ENCODE data around the gene BTNL3.

The BTNL3 gene

GRCh38 chr5:181043285-181044092 is 54.8 kb downstream of the BTNL3 start:
- no peak overlapping the region for H3K23ac ChIP-seq (ENCODE audit: low read depth, low read length, poor library complexity)
- no peaks in the 10 kb centered on the region for H3K4me1 ChIP-seq (ENCODE audit: control insufficient read depth in 2 of 2, insufficient read depth in 1 of 2, low read depth in 1 of 2, low read length in 2 of 2)
- no peak overlapping the region for H4K8ac ChIP-seq (ENCODE audit: low read depth, low read length)
- H3K14ac ChIP-seq (ENCODE audit: low read length), result no peak overlapping the region
- H3K27ac ChIP-seq (replicated peaks; ENCODE audit: low read length), result no peak overlapping the region
- H2BK120ac ChIP-seq (ENCODE audit: low read depth, low read length), result no peak overlapping the region
- no peak for DNase-seq (ENCODE audit: low spot score)
- no peak overlapping the region for H3K18ac ChIP-seq (ENCODE audit: low read length)
- no peak overlapping the region for H4K91ac ChIP-seq (ENCODE audit: low read depth, low read length, poor library complexity)
- no peaks in the 10 kb centered on the region for H3K9me3 ChIP-seq (replicated peaks in 1 of 2; ENCODE audit: control insufficient read depth in 2 of 2, insufficient read depth in 1 of 2, low read depth in 1 of 2, low read length in 2 of 2)
- H2AK5ac ChIP-seq (ENCODE audit: low read depth, low read length), result no peak overlapping the region
- H3K79me1 ChIP-seq (ENCODE audit: low read depth, low read length), result no peaks in the 10 kb centered on the region
- H2BK5ac ChIP-seq (ENCODE audit: low read length), result no peak overlapping the region
- H3K4me3 ChIP-seq (ENCODE audit: low read length in 2 of 2), result peak overlapping the region in 1 of 2 donors; percentile 51
- no peak overlapping the region for H3K4me2 ChIP-seq (ENCODE audit: insufficient read depth, low read length, poor library complexity, severe bottlenecking)
- peaks cover 0 to 81% (median 4%) of the 10 kb centered on the region in 3 experiments for H3K27me3 ChIP-seq (ENCODE audit: control insufficient read depth in 3 of 3, insufficient read depth in 3 of 3, low read depth in 1 of 3, low read length in 3 of 3)
- no peak overlapping the region for H3K4ac ChIP-seq (ENCODE audit: low read length)
- no peak overlapping the region for H2BK15ac ChIP-seq (ENCODE audit: low read length)
- no peak overlapping the region for H3K9ac ChIP-seq (ENCODE audit: low read depth, low read length, poor library complexity)
- whole genome bisulfite sequencing, 2 donors (ENCODE audit: extremely low coverage in 2 of 2, insufficient read length in 2 of 2, insufficient replicate concordance in 1 of 2), result no CpG with 5 or more reads among the region's 12 CpGs
- H2BK12ac ChIP-seq (ENCODE audit: low read length), result no peak overlapping the region
- no peak overlapping the region for H2AFZ ChIP-seq (ENCODE audit: low read length)
- no peaks in the 10 kb centered on the region for H3K36me3 ChIP-seq (replicated peaks in 1 of 2; ENCODE audit: control insufficient read depth in 2 of 2, insufficient read depth in 2 of 2, low read length in 2 of 2)

- Histone ChIP-seq H3K27me3 (ENCODE audit: control insufficient read depth in 3 of 3, insufficient read depth in 3 of 3, low read depth in 1 of 3, low read length in 3 of 3) (peaks cover 0 to 76% (median 6%) of the 10 kb centered on the region in 3 experiments), H2BK120ac (ENCODE audit: low read depth, low read length) (no peak overlapping the region), H3K4me2 (ENCODE audit: insufficient read depth, low read length, poor library complexity, severe bottlenecking) (no peak overlapping the region), H3K9ac (ENCODE audit: low read depth, low read length, poor library complexity) (no peak overlapping the region), H3K23ac (ENCODE audit: low read depth, low read length, poor library complexity) (no peak overlapping the region), H4K8ac (ENCODE audit: low read depth, low read length) (no peak overlapping the region), H3K4me1 (ENCODE audit: control insufficient read depth in 2 of 2, insufficient read depth in 1 of 2, low read depth in 1 of 2, low read length in 2 of 2) (no peaks in the 10 kb centered on the region), H2BK12ac (ENCODE audit: low read length) (no peak overlapping the region), H3K18ac (ENCODE audit: low read length) (no peak overlapping the region), H3K79me1 (ENCODE audit: low read depth, low read length) (no peaks in the 10 kb centered on the region), H3K4me3 (ENCODE audit: low read length in 2 of 2) (no peak overlapping the region), H2AFZ (ENCODE audit: low read length) (no peak overlapping the region), H3K14ac (ENCODE audit: low read length) (no peak overlapping the region), H2BK5ac (ENCODE audit: low read length) (no peak overlapping the region), H3K4ac (ENCODE audit: low read length) (no peak overlapping the region), H3K9me3 (replicated peaks in 1 of 2; ENCODE audit: control insufficient read depth in 2 of 2, insufficient read depth in 1 of 2, low read depth in 1 of 2, low read length in 2 of 2) (no peaks in the 10 kb centered on the region), H2BK15ac (ENCODE audit: low read length) (no peak overlapping the region), H4K91ac (ENCODE audit: low read depth, low read length, poor library complexity) (no peak overlapping the region), H3K27ac (replicated peaks; ENCODE audit: low read length) (no peak overlapping the region), H2AK5ac (ENCODE audit: low read depth, low read length) (no peak overlapping the region), H3K36me3 (replicated peaks in 1 of 2; ENCODE audit: control insufficient read depth in 2 of 2, insufficient read depth in 2 of 2, low read length in 2 of 2) (no peaks in the 10 kb centered on the region)
- WGBS, 2 donors (ENCODE audit: extremely low coverage in 2 of 2, insufficient read length in 2 of 2, insufficient replicate concordance in 1 of 2), result no CpG with 5 or more reads among the region's 10 CpGs
- no peak for DNase-seq (ENCODE audit: low spot score)
Measured at GRCh38 chr5:181044093-181044599, 55.5 kb downstream of the BTNL3 start.

GRCh38 chr5:181044662-181045305 is 56.1 kb downstream of the BTNL3 start:
- Histone ChIP-seq H3K27me3 (ENCODE audit: control insufficient read depth in 3 of 3, insufficient read depth in 3 of 3, low read depth in 1 of 3, low read length in 3 of 3) (peaks cover 2 to 74% (median 11%) of the 10 kb centered on the region in 3 experiments), H2BK120ac (ENCODE audit: low read depth, low read length) (no peak overlapping the region), H2BK12ac (ENCODE audit: low read length) (no peak overlapping the region), H3K4ac (ENCODE audit: low read length) (no peak overlapping the region), H3K9ac (ENCODE audit: low read depth, low read length, poor library complexity) (no peak overlapping the region), H3K9me3 (replicated peaks in 1 of 2; ENCODE audit: control insufficient read depth in 2 of 2, insufficient read depth in 1 of 2, low read depth in 1 of 2, low read length in 2 of 2) (no peaks in the 10 kb centered on the region), H3K4me1 (ENCODE audit: control insufficient read depth in 2 of 2, insufficient read depth in 1 of 2, low read depth in 1 of 2, low read length in 2 of 2) (no peaks in the 10 kb centered on the region), H3K4me2 (ENCODE audit: insufficient read depth, low read length, poor library complexity, severe bottlenecking) (no peak overlapping the region), H3K4me3 (ENCODE audit: low read length in 2 of 2) (no peak overlapping the region), H2BK5ac (ENCODE audit: low read length) (no peak overlapping the region), H3K14ac (ENCODE audit: low read length) (no peak overlapping the region), H4K8ac (ENCODE audit: low read depth, low read length) (no peak overlapping the region), H2AK5ac (ENCODE audit: low read depth, low read length) (no peak overlapping the region), H3K36me3 (replicated peaks in 1 of 2; ENCODE audit: control insufficient read depth in 2 of 2, insufficient read depth in 2 of 2, low read length in 2 of 2) (no peaks in the 10 kb centered on the region), H3K27ac (replicated peaks; ENCODE audit: low read length) (no peak overlapping the region), H4K91ac (ENCODE audit: low read depth, low read length, poor library complexity) (no peak overlapping the region), H3K79me1 (ENCODE audit: low read depth, low read length) (no peaks in the 10 kb centered on the region), H3K23ac (ENCODE audit: low read depth, low read length, poor library complexity) (no peak overlapping the region), H2AFZ (ENCODE audit: low read length) (no peak overlapping the region), H3K18ac (ENCODE audit: low read length) (no peak overlapping the region), H2BK15ac (ENCODE audit: low read length) (no peak overlapping the region)
- WGBS, 2 donors (ENCODE audit: extremely low coverage in 2 of 2, insufficient read length in 2 of 2, insufficient replicate concordance in 1 of 2), result no CpG with 5 or more reads among the region's 11 CpGs
- no peak for DNase-seq (ENCODE audit: low spot score)

- H4K91ac ChIP-seq (ENCODE audit: low read depth, low read length, poor library complexity), result no peak overlapping the region
- H2AFZ ChIP-seq (ENCODE audit: low read length), result no peak overlapping the region
- no peak overlapping the region for H3K23ac ChIP-seq (ENCODE audit: low read depth, low read length, poor library complexity)
- peaks cover 2 to 74% (median 16%) of the 10 kb centered on the region in 3 experiments for H3K27me3 ChIP-seq (ENCODE audit: control insufficient read depth in 3 of 3, insufficient read depth in 3 of 3, low read depth in 1 of 3, low read length in 3 of 3)
- WGBS, 2 donors (ENCODE audit: extremely low coverage in 2 of 2, insufficient read length in 2 of 2, insufficient replicate concordance in 1 of 2), result no CpG with 5 or more reads among the region's 10 CpGs
- H3K36me3 ChIP-seq (replicated peaks in 1 of 2; ENCODE audit: control insufficient read depth in 2 of 2, insufficient read depth in 2 of 2, low read length in 2 of 2), result no peaks in the 10 kb centered on the region
- no peak overlapping the region for H3K4me2 ChIP-seq (ENCODE audit: insufficient read depth, low read length, poor library complexity, severe bottlenecking)
- no peaks in the 10 kb centered on the region for H3K79me1 ChIP-seq (ENCODE audit: low read depth, low read length)
- DNase-seq (ENCODE audit: low spot score), result no peak
- H2BK15ac ChIP-seq (ENCODE audit: low read length), result no peak overlapping the region
- no peak overlapping the region for H2BK5ac ChIP-seq (ENCODE audit: low read length)
- H3K18ac ChIP-seq (ENCODE audit: low read length), result no peak overlapping the region
- H3K4me1 ChIP-seq (ENCODE audit: control insufficient read depth in 2 of 2, insufficient read depth in 1 of 2, low read depth in 1 of 2, low read length in 2 of 2), result no peaks in the 10 kb centered on the region
- no peak overlapping the region for H2BK120ac ChIP-seq (ENCODE audit: low read depth, low read length)
- H3K9me3 ChIP-seq (replicated peaks in 1 of 2; ENCODE audit: control insufficient read depth in 2 of 2, insufficient read depth in 1 of 2, low read depth in 1 of 2, low read length in 2 of 2), result no peaks in the 10 kb centered on the region
- H3K4me3 ChIP-seq (ENCODE audit: low read length in 2 of 2), result no peak overlapping the region
- H4K8ac ChIP-seq (ENCODE audit: low read depth, low read length), result no peak overlapping the region
- no peak overlapping the region for H3K14ac ChIP-seq (ENCODE audit: low read length)
- no peak overlapping the region for H3K9ac ChIP-seq (ENCODE audit: low read depth, low read length, poor library complexity)
- no peak overlapping the region for H2BK12ac ChIP-seq (ENCODE audit: low read length)
- no peak overlapping the region for H2AK5ac ChIP-seq (ENCODE audit: low read depth, low read length)
- H3K4ac ChIP-seq (ENCODE audit: low read length), result no peak overlapping the region
- H3K27ac ChIP-seq (replicated peaks; ENCODE audit: low read length), result no peak overlapping the region
Measured at GRCh38 chr5:181045316-181045715, 56.7 kb downstream of the BTNL3 start.

All from neuronal stem cell (in vitro differentiated cells).